NCI-H1436 treated with DMSO at 0.1 percent for 48 hours (cell line): ENCODE measurements around the gene FBXL17.

Source experiments
- DNase-seq: peaks from one replicate; lab custom pipeline; 2025; lab: John Stamatoyannopoulos, UW

FBXL17 gene

DNA sequence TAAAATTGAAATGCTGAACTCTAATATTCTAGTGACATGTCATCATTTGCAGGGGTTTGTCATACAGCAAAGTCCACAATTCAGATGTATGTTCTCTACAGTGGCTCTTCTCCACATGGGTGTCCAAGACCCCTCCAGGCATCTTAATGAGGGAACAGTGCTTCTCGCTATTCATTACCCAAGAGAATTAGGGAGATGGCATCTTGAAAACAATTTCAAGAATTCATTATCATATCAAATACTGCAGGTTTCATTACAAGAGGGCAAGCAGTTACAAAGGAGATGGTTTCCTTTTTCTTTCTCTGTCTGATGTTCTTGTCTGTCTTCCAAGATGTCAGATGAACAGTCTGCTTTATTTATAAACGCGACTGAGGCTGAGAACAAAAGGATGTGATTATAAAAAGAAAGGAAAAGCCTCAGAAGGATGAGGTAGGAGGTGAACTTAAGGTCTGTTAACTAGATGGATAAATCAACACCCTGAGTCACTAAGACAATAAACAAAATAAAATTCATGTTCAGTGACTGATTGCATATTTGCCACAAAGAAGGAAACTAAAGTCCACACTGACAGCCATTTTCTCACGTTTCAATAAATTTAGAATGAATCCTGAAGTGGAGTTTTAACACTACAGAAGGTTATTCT is 384.4 kb downstream of the FBXL17 start:
- no peak for DNase-seq

DNA sequence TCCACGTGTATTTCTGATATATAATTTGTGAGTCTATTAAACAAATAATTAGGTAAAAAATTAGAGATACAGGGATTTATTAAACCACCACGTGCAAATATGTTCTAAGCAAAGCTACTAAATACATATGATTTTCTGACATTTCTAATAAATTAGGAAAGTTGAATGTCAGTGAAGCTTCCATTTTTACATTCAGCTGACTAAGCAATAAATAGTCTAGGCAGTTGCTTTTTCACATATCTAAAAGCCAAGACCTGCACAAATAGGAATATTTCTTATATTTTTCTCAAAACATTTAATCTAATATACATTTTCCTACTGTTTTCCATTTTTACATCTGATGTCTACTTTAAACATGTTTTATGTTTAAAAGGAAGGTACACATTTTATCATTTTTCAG is 388.6 kb downstream of the FBXL17 start:
- no peak for DNase-seq

- DNase-seq = no peak
These were observed 390.8 kb downstream of the FBXL17 start for GRCh38 chr5:107990881-107991810.

- DNase-seq = no peak
These were observed 396.8 kb downstream of the FBXL17 start for GRCh38 chr5:107985144-107985543.

DNA sequence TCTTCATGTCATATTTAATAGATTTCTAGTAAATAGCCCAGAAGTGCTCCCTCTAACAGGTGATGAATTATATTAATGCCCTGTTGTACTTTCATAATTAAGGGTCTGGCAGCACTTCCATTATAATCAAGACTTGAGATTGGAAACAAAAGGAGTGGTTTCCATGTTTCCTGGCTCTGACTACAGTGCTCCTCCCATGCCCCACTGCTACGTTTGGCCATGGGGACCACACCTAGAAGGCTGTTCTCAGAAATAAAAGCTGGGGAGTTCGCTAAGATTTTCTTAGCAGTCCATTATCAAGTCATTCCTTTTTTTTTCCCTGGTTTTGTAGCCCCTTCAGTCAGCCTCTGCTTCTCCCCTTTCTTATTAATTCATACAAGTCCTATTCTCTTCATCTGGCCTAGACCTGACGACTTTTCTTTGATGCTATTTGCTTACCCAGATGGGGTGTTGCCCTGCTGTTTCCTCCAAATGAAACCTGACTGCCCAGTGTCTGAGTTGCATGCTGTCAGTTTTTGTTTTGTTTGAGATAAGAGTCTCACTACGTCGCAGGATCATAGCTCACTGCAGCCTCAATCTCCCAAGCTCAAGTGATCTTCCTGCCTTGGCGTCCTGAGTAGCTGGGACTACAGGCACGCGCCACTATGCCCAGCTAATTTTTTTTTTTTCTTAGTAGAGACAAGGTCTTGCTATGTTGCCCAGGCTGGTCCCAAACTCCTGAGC is 399.0 kb downstream of the FBXL17 start:
- no peak for DNase-seq

GRCh38 chr5:107980923-107981692 is 400.8 kb downstream of the FBXL17 start:
- DNase-seq = no peak

DNA sequence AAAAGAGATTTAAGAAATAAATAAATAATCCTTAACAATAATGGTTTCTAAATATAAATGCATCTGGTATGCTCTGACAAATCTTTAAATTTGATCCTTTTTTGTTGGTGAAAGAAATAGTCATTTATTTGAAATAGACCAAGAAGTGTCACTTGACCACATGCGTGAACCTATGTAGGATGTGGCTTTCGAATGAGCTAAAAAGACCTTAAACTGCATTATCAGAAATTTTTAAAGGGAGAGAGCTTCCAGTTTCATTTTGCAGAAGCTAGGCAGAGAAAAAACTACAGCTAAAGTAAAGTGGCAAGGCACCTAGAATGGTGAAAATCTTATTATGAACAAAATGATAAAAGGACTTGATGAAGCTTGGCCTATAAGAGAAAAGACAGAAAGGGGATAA is 402.0 kb downstream of the FBXL17 start:
- no peak for DNase-seq

GRCh38 chr5:107979291-107979690 is 402.6 kb downstream of the FBXL17 start:
- DNase-seq = no peak

DNA sequence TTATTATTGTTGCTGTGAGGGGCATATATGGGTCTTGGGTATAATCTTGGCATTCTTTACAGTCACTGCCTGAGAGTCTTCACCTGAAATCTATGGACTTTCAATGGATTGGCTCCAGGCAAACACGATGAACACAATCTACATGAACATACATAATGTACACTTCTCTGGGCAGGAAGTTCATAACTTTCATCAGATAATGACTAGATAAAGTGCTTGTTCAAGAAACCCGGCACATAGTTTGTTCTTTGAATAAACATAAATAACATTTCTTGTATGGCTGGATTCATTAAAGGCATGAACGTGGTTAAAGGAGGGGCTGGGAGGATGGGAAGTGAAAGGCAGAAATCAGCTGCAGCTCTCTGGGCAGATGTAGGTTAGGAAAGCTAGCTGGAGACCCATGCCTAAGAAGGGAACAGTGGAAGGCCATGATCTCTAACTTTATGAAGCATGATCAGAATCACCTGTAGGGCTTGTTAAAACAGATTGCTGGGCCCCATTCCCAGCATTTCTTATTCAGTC is 404.3 kb downstream of the FBXL17 start:
- no peak for DNase-seq

- DNase-seq = no peak
These were observed 406.3 kb downstream of the FBXL17 start for GRCh38 chr5:107975568-107975967.

GRCh38 chr5:107971846-107972245 is 410.1 kb downstream of the FBXL17 start:
- DNase-seq = no peak

DNA sequence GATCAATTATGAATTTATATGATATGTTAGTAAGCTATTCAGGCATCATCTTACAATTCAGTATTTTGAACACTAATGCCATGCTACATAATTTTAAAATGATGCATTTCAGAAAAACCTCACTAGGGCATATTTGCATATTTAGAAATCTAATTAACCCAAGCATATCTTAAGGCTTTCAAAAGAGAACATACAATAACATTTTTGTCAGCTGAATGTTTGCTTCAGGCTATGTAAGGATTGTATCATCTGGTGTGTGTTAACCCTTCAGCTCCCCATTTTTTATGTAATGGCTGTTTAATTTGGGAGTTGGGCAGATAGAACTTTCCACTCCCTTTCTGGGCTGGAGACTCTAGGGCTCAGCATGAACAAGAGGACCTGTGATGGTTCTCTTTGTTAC is 412.1 kb downstream of the FBXL17 start:
- no peak for DNase-seq

DNA sequence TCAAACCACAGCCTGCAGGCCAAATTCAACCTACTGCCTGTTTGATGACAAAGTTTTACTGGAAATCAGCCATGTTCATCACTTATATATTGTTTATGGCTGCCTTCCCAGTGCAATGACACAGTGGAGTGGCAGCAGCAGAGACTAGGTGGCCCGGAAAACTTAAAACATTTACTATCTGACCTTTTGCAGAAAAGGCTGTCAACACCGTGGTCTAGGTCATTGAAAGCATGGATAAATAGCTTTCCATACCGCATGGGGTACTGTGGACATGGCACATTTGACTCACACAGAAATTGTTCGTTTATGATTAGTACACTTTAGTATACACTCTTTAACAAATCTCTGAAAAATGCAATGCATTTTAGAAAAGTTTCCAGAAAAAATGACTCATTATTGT is 412.9 kb downstream of the FBXL17 start:
- DNase-seq = no peak

GRCh38 chr5:107968406-107968843 is 413.5 kb downstream of the FBXL17 start:
- DNase-seq = no peak

DNA sequence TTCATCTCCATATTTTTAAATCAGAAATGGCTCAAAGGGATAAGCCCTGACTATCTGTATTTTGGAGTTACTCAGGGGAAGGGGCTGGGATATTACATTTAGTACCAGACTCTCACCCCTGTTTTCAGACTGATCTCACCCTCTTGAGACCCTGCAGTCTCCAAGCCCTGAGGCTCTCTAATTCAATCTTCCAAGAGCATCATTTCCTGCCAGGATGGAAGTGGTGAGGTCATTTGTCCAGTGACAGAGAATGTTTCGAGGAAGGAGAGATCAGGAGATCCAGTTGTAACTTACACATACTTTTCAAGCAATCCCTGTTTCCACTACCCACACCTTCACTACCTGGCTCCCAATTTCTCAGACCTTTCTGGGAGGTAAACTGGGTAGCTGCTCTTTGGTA is 415.7 kb downstream of the FBXL17 start:
- DNase-seq = no peak

GRCh38 chr5:107964722-107965121 is 417.2 kb downstream of the FBXL17 start:
- no peak for DNase-seq

- no peak for DNase-seq
These were observed 422.2 kb downstream of the FBXL17 start for GRCh38 chr5:107959573-107960279.

DNA sequence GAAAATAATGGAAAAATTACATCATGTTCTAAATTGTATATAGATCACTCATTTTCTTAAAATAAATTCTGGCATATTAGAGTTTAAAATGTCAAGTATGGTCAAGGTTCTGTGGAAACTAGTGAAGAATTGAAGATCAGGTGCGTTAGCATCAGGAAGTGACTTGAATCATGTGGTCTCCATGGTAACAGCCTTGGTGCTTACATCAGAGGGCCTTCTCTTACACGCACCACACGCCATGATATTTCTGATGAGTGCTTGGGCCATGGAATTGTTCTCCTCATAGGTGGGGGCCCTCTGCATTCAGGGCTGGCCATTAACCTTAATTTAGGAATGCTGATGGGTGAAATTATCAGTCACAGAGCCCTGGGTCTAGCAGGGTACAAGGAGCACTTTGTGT is 423.0 kb downstream of the FBXL17 start:
- no peak for DNase-seq

DNA sequence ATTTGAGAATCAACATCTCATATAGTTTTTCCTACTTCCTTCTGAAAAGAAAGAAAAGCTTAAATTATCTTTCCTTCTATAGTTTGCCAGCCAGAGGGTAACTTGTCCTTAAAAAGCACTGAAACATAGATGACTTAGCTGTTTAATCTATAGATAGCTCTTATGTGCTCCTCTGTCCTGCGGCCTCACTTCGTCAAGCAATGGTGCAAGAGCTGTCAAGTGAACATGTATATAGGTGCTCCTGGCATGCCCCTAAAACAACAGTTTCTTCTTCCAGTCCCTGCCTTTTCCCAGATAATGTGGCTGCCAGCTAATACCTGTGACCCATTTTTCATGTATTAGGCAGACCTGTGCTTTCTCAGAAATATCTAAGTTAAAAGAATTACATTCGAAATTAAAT is 423.5 kb downstream of the FBXL17 start:
- DNase-seq = no peak

DNA sequence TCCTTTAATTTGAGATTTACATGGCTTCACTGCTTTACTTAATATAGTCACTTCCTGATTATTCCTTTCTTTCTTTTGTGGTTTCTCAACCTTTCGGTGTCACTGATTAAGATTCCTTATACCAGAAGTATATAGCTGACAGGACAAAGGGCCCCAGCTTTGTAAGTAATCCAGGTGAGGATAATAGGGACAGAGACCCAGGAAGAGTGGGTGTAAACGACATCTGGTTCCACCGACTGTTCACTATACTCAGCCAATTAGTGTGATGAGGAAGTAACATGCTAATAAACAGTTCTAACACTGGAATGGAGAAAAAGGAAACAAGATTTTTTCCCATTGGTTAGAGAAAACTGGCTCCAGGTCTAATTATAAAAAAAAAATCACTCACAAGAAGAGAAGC is 424.8 kb downstream of the FBXL17 start:
- DNase-seq = no peak

- no peak for DNase-seq
These were observed 426.6 kb downstream of the FBXL17 start for GRCh38 chr5:107955321-107955720.
